ENCODE measurements around the gene PPP1R2C.

Gene PPP1R2C

GRCh38 chrX:42778096-42778495, at the start of gene PPP1R2C:
Gene PPP1R2C (minus strand): TSS chrX:42778163. CDS start chrX:42778079, 84 bp downstream.
- no peak for DNase-seq

- DNase-seq = no peak
Measured at GRCh38 chrX:42825201-42825600, 47.2 kb upstream of the PPP1R2C start.

DNA sequence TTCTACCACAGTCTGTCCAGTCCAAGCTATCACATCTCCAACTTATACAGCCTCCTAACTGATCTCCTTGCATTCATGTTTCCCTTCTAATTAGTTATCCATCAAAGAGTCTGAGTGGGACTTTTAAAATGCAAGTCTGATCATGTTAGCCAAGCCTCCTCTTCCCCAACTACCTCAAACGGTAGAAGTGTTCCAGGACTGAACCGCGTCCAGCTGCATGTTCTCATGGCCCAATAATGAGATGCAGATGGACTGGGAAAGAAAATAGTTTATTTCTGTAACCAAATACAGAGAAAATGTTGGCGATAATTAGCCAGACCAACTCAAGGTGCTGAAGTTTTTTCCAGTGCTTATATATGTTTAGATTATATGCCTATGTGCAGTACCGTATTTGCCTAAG, 46.6 kb upstream of the PPP1R2C start:
- DNase-seq = no peak

GRCh38 chrX:42823443-42823842, 45.5 kb upstream of the PPP1R2C start:
- no peak for DNase-seq

DNA sequence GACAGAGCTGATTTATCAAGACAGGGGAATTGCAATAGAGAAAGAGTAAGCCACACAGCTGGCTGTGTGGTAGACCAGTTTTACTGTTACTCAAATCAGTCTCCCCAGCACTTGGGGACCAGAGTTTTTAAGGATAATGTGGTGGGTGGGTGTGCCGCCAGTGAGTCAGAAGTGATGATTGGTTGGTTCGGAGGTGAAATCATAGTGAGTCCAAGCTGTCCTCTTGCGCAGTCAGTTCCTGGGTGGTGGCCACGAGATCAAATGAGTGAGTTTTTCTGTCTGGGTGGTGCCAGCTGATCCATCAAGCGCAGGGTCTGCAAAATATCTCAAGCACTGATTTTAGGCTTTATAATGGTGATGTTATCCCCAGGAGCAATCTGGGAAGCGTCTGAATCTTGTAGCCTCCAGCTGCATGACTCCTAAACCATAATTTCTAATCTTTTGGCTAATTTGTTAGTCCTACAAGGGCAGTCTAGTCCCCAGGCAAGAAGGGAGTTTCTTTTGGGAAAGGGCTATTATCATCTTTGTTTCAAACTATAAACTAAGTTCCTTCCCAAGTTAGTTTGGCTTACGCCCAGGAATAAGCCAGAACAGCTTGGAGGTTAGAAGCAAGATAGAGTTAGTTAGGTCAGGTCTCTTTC, 44.0 kb upstream of the PPP1R2C start:
- DNase-seq = no peak

GRCh38 chrX:42818151-42818921, 40.4 kb upstream of the PPP1R2C start:
- no peak for DNase-seq

DNA sequence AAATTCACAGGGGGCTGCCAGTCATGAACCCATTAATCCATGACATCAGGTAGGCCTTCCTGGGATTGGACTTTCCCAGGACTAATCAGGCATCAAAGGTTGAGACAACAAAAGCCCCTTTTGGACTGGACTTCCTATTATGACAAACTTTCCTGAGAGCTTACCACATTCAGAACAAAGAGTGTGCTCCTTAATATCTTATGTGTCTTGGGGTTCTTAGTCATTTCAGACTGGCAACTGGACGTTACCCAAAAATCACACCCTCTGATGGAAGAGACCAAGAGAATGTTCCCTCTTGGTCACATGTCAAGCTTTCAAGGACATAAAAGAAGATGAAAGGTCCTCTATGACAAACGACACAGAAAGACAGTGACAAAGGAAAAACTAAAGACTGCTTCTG, 31.6 kb upstream of the PPP1R2C start:
- DNase-seq = no peak

- no peak for DNase-seq
Measured at GRCh38 chrX:42807393-42807792, 29.4 kb upstream of the PPP1R2C start.

DNA sequence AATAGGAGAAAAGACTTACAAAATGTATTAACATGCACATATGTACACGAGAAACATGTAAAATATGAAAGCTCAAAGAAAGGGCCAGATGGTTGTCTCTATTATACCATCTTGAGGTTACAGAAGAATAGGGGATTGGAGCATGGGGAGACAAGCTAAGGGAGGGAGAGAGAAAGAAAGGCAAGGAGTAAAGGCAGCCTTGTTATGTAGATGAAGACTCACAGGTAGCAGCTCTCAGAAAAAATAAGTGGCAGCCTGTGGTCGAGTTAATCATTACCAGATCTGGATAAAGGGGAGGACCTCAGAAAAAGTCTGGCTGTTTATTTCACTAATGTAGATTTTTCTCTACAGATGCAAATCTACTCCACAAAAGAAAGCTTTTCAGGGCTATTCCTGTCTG, 26.6 kb upstream of the PPP1R2C start:
- no peak for DNase-seq

GRCh38 chrX:42803320-42803719, 25.4 kb upstream of the PPP1R2C start:
- no peak for DNase-seq

GRCh38 chrX:42797651-42798269, 19.8 kb upstream of the PPP1R2C start:
- no peak for DNase-seq

DNA sequence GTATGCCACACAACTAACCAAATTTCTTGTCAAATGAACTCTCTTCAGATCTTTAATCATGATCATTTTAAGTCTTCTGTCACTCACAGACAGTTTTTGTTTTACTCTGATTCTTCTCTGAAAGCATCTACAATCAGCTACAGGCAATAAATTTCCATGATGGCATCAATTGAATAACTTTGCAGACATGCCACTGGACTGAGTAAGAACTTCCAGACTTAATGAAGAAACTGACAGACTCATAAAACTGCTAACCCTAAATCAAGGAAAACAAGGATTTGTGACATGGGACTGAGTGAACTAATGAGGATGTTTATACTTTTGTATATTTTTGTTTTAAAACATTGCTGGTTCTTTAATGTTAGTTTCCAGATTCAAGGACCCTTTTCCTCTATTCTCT, 5.5 kb upstream of the PPP1R2C start:
- no peak for DNase-seq

DNA sequence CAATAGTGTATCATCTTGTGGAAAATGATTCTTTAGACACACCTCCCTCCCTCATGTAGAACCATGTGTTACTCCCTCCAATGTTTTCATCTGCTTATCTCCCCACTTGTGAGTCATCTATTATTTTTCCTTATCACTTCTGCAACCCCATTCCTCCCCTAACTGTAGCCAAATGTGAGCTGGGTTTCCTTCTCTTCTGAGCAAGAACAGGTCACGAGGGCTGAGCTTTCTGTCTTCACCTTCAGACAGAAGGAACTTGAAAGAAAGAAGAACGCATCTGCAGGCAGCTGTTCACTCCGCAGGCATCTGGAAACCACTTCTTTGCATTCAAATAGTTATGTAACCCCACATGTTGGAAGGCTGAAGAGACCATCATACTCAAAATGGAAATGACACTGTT, 1.8 kb downstream of the PPP1R2C start:
- DNase-seq = no peak

DNA sequence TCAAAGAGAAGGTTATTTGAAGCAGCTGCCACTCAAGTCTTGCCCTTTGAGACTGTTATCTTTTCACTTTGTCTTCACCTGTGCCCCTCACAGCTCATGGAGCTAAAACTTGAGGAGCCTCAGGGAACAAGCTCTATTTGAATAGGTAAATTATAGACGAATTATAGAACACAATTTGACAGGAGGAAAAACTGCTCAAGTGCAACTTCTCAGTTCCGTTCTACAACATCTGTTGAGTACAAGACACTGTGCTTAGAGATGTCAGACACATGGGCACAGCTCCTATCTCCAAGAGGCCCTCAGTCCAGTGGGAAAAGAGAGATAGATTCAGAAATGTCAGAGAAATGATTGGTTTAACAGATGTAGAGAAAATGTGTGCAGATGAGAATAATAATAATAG, 5.1 kb downstream of the PPP1R2C start:
- DNase-seq = no peak

DNA sequence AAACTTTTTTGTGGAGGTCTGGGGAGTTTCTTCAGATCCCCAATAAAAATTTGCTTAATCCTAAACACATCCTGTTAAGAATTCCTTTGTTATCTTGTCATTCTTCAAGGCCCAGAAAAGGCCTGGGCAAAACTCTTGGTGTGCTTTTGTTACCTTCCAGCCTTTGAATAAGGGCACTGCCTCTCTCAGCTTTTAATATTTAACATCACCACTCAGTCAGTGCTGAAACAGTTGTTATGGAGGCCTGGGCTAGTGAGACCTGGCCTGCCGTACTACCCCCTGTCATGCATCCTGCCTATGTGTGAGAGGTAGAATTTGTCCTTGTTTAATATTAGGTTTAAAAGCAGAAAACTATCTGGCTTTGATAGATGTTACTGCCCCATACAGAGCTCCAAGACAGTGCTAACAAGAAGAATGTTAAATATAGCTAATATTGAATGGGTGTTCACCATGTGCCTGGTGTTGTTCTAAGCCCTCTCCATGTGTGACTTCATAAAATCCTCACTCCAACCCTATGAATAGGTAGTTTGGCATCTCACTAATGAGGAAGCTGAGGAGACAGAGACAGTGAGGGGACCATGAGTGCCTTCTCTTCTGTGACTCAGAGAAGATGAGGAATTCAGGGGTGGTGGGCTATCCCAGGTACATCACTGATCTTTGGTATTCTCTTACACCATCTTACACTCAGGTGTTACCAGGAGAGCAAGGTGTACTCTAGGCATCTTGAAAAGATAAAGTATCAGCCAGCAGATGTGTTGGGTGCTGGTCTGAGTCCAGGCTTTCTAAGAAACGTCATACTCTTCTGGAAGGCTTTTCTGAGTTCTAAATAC, 6.2 kb downstream of the PPP1R2C start:
- no peak for DNase-seq

- DNase-seq = no peak
Measured at GRCh38 chrX:42770566-42770965, 7.4 kb downstream of the PPP1R2C start.

- DNase-seq = no peak
Measured at GRCh38 chrX:42759881-42760280, 18.1 kb downstream of the PPP1R2C start.

- no peak for DNase-seq
Measured at GRCh38 chrX:42755815-42756214, 22.1 kb downstream of the PPP1R2C start.

DNA sequence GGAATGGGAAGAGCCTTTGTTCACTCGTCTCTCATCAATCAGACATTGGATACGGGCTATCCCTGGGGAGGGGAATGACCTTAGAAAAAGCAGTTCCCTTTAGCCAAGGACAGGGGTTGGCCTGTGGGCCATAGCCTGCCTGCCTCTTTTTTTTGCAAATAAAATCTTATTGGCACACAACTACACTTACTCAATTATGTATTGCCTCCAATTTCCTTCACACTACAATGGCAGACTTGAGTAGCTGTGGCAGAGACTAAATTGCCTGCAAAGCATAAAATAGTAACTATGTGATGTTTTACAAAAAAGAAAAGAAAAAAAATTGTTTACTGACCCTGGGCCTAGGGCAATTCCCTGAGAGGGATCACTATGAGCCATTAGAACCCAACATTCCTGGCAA, 23.4 kb downstream of the PPP1R2C start:
- no peak for DNase-seq

- no peak for DNase-seq
Measured at GRCh38 chrX:42754115-42754514, 23.8 kb downstream of the PPP1R2C start.

DNA sequence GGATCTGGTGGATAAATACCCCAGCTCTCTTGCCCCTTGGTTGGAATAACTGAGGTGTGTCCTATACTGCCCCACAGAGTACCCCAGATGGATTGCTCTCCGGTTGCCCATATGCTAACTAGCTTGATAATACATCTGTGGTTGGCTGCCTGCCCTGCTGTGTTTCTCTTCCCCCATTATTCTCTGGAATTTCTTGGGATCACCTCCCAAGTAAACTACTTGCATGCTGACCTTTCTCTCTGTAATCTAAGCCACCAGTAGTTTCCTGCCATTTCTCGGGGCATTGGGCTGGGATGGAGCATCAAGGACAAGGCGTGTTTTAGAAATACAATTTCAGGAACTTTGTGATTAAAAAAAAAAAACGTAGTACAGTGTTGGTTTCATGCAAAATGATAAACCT, 25.2 kb downstream of the PPP1R2C start:
- DNase-seq = no peak

GRCh38 chrX:42751573-42751972, 26.4 kb downstream of the PPP1R2C start:
- DNase-seq = no peak

All from NCI-H187 (cell line).